Naive B cell (primary cell): Measurements from ENCODE around the gene TTLL11. TPM values are rescaled to one million over a fixed set of nuclear protein-coding genes. Genes with fewer than 3 reads are reported as not detected.

Experiments
- ATAC-seq, 2 donors: fragments of 150-1000 bp; cut with Tn5 transposase; 2 replicates each; pipeline ENCODE4 v1.10.0; 2021; ENCODE audit warnings: low read depth in 2 of 2, mild to moderate bottlenecking in 2 of 2, moderate library complexity in 2 of 2
- DNase-seq: peaks from one replicate; pipeline ENCODE4 v3.0.0; 2022
- H3K27ac Mint-ChIP-seq, 6 donors: one replicate each; pipeline ENCODE4 v1.8.0; 2020 to 2022; ENCODE audit warnings: mild to moderate bottlenecking in 6 of 6, mixed read lengths in 6 of 6, moderate library complexity in 5 of 6, inconsistent platforms in 2 of 6
- H3K27me3 Mint-ChIP-seq, 3 donors: one replicate each; pipeline ENCODE4 v1.8.0; 2021 to 2022; ENCODE audit warnings: mixed read lengths in 3 of 3, mild to moderate bottlenecking in 1 of 3
- H3K36me3 Mint-ChIP-seq, 2 donors: one replicate each; pipeline ENCODE4 v1.8.0; 2020 to 2022; ENCODE audit warnings: mixed read lengths in 2 of 2, inconsistent platforms in 1 of 2, mild to moderate bottlenecking in 1 of 2
- H3K4me1 Mint-ChIP-seq, 3 donors: one replicate each; pipeline ENCODE4 v1.8.0; 2020 to 2022; ENCODE audit warnings: mixed read lengths in 3 of 3, inconsistent platforms in 1 of 3, mild to moderate bottlenecking in 1 of 3, moderate library complexity in 1 of 3
- H3K4me3 Mint-ChIP-seq, 8 donors: one replicate each; pipeline ENCODE4 v1.8.0; 2020 to 2022; ENCODE audit warnings: mild to moderate bottlenecking in 8 of 8, mixed read lengths in 8 of 8, moderate library complexity in 8 of 8, inconsistent platforms in 2 of 8
- H3K9me3 Mint-ChIP-seq, 7 donors: one replicate each; pipeline ENCODE4 v1.8.0; 2020 to 2022; ENCODE audit warnings: mixed read lengths in 7 of 7, mild to moderate bottlenecking in 5 of 7, inconsistent platforms in 2 of 7, moderate library complexity in 1 of 7
- polyA plus RNA-seq, 6 donors: library from polyadenylated mRNA; unstranded; fragments of 300-500 nt; fragmentation: Illumina TruSeq; gene quantifications; one replicate each; pipeline ENCODE4 v1.2.3, GENCODE V29; 2021; ENCODE audit warnings: low read depth in 6 of 6

The TTLL11 gene
- polyA plus RNA-seq, 6 donors from 2014 or later, result 3.3 to 10.9 (median 5.1) TPM

- Mint-ChIP-seq H3K9me3 (no peaks in the 10 kb centered on the region), H3K27ac (peak overlapping the region in 1 of 6 donors; percentile 62)
These were observed 232.9 kb downstream of the TTLL11 start for GRCh38 chr9:121860213-121860612.

GRCh38 chr9:121859646-121860045 lies 233.5 kb downstream of the TTLL11 start:
- Mint-ChIP-seq H3K4me3 (no peak overlapping the region), H3K9me3 (no peaks in the 10 kb centered on the region), H3K4me1 (peaks cover 0 to 6% (median 0%) of the 10 kb centered on the region in 3 donors), H3K27me3 (peaks cover 0 to 6% (median 0%) of the 10 kb centered on the region in 3 donors), H3K27ac (peak overlapping the region in 1 of 6 donors; percentile 62), H3K36me3 (no peaks in the 10 kb centered on the region)
- DNase-seq, result no peak
- no peak for ATAC-seq

More at GRCh38 chr9:121860213-121860612, 232.9 kb downstream of the TTLL11 start:
- peaks cover 0 to 6% (median 0%) of the 10 kb centered on the region in 3 donors for H3K27me3 Mint-ChIP-seq
- DNase-seq (no peak), ATAC-seq (no peak)
- peaks cover 0 to 6% (median 0%) of the 10 kb centered on the region in 3 donors for H3K4me1 Mint-ChIP-seq
- H3K4me3 Mint-ChIP-seq, result peak overlapping the region in 1 of 8 donors; percentile 55
- H3K36me3 Mint-ChIP-seq, result no peaks in the 10 kb centered on the region

- H3K4me3 Mint-ChIP-seq, result no peak overlapping the region
- peaks cover 0 to 6% (median 0%) of the 10 kb centered on the region in 3 donors for H3K27me3 Mint-ChIP-seq
- DNase-seq (no peak), ATAC-seq (no peak)
- peaks cover 0 to 6% (median 0%) of the 10 kb centered on the region in 3 donors for H3K4me1 Mint-ChIP-seq
- H3K9me3 Mint-ChIP-seq, result no peaks in the 10 kb centered on the region
- no peak overlapping the region for H3K27ac Mint-ChIP-seq
- no peaks in the 10 kb centered on the region for H3K36me3 Mint-ChIP-seq
These were observed 234.3 kb downstream of the TTLL11 start for GRCh38 chr9:121858788-121859187.

- Mint-ChIP-seq H3K36me3 (no peaks in the 10 kb centered on the region), H3K4me3 (no peak overlapping the region), H3K27ac (no peak overlapping the region), H3K9me3 (no peaks in the 10 kb centered on the region), H3K27me3 (peaks cover 0 to 6% (median 0%) of the 10 kb centered on the region in 3 donors), H3K4me1 (peaks cover 0 to 6% (median 0%) of the 10 kb centered on the region in 3 donors)
- DNase-seq, result no peak
- no peak for ATAC-seq
These were observed 235.2 kb downstream of the TTLL11 start for GRCh38 chr9:121857928-121858327.

GRCh38 chr9:121855476-121855875 lies 237.6 kb downstream of the TTLL11 start:
- Mint-ChIP-seq H3K4me1 (peaks cover 0 to 6% (median 0%) of the 10 kb centered on the region in 3 donors), H3K4me3 (no peak overlapping the region), H3K27me3 (peaks cover 0 to 11% (median 0%) of the 10 kb centered on the region in 3 donors), H3K9me3 (peaks cover 0 to 2% (median under 1%) of the 10 kb centered on the region in 7 donors), H3K36me3 (no peaks in the 10 kb centered on the region), H3K27ac (no peak overlapping the region)
- ATAC-seq, result no peak
- DNase-seq, result no peak

- no peak overlapping the region for H3K4me3 Mint-ChIP-seq
- H3K27ac Mint-ChIP-seq, result no peak overlapping the region
- DNase-seq (no peak), ATAC-seq (no peak)
- peaks cover 0 to 1% (median 0%) of the 10 kb centered on the region in 3 donors for H3K4me1 Mint-ChIP-seq
- H3K27me3 Mint-ChIP-seq, result peaks cover 0 to 5% (median 0%) of the 10 kb centered on the region in 3 donors
- no peaks in the 10 kb centered on the region for H3K36me3 Mint-ChIP-seq
- H3K9me3 Mint-ChIP-seq, result peaks cover 0 to 19% (median 9%) of the 10 kb centered on the region in 7 donors
These were observed 239.3 kb downstream of the TTLL11 start for GRCh38 chr9:121853617-121854395.

GRCh38 chr9:121852651-121853616 lies 240.2 kb downstream of the TTLL11 start:
- no peak for DNase-seq
- Mint-ChIP-seq H3K36me3 (no peaks in the 10 kb centered on the region), H3K4me1 (no peaks in the 10 kb centered on the region), H3K4me3 (no peak overlapping the region), H3K27me3 (peaks cover 0 to 5% (median 0%) of the 10 kb centered on the region in 3 donors), H3K27ac (peak overlapping the region in 1 of 6 donors; percentile 81), H3K9me3 (peaks cover 0 to 28% (median 15%) of the 10 kb centered on the region in 7 donors)
- no peak for ATAC-seq

GRCh38 chr9:121852241-121852640 lies 240.9 kb downstream of the TTLL11 start:
- no peak overlapping the region for H3K4me3 Mint-ChIP-seq
- no peak for ATAC-seq
- H3K27me3 Mint-ChIP-seq, result peaks cover 0 to 5% (median 0%) of the 10 kb centered on the region in 3 donors
- H3K9me3 Mint-ChIP-seq, result peaks cover 0 to 33% (median 16%) of the 10 kb centered on the region in 7 donors
- no peaks in the 10 kb centered on the region for H3K36me3 Mint-ChIP-seq
- H3K4me1 Mint-ChIP-seq, result no peaks in the 10 kb centered on the region
- DNase-seq, result no peak
- H3K27ac Mint-ChIP-seq, result peak overlapping the region in 1 of 6 donors; percentile 81

GRCh38 chr9:121851641-121852091 lies 241.4 kb downstream of the TTLL11 start:
- Mint-ChIP-seq H3K9me3 (peaks cover 0 to 33% (median 16%) of the 10 kb centered on the region in 7 donors), H3K36me3 (no peaks in the 10 kb centered on the region), H3K4me3 (no peak overlapping the region), H3K4me1 (no peaks in the 10 kb centered on the region), H3K27me3 (peaks cover 0 to 5% (median 0%) of the 10 kb centered on the region in 3 donors), H3K27ac (peak overlapping the region in 1 of 6 donors; percentile 44)
- ATAC-seq, result no peak
- no peak for DNase-seq

- H3K27ac Mint-ChIP-seq, result no peak overlapping the region
- peaks cover 0 to 15% (median 0%) of the 10 kb centered on the region in 3 donors for H3K27me3 Mint-ChIP-seq
- peaks cover 0 to 34% (median 16%) of the 10 kb centered on the region in 7 donors for H3K9me3 Mint-ChIP-seq
- DNase-seq (no peak), ATAC-seq (no peak)
- no peak overlapping the region for H3K4me3 Mint-ChIP-seq
- H3K4me1 Mint-ChIP-seq, result no peaks in the 10 kb centered on the region
- H3K36me3 Mint-ChIP-seq, result peaks cover 0 to 5% of the 10 kb centered on the region in 2 donors
These were observed 242.7 kb downstream of the TTLL11 start for GRCh38 chr9:121850366-121850765.

- Mint-ChIP-seq H3K4me1 (no peaks in the 10 kb centered on the region), H3K27me3 (peaks cover 0 to 22% (median 1%) of the 10 kb centered on the region in 3 donors), H3K9me3 (peaks cover 0 to 42% (median 23%) of the 10 kb centered on the region in 7 donors), H3K4me3 (no peak overlapping the region), H3K36me3 (peaks cover 4 to 13% of the 10 kb centered on the region in 2 donors), H3K27ac (no peak overlapping the region)
- ATAC-seq (no peak), DNase-seq (no peak)
These were observed 243.6 kb downstream of the TTLL11 start for GRCh38 chr9:121849554-121849953.

- no peak for DNase-seq
- no peaks in the 10 kb centered on the region for H3K4me1 Mint-ChIP-seq
- peaks cover 5 to 39% (median 24%) of the 10 kb centered on the region in 7 donors for H3K9me3 Mint-ChIP-seq
- no peak for ATAC-seq
- H3K36me3 Mint-ChIP-seq, result peaks cover 10 to 22% of the 10 kb centered on the region in 2 donors
- peaks cover 3 to 25% (median 10%) of the 10 kb centered on the region in 3 donors for H3K27me3 Mint-ChIP-seq
- no peak overlapping the region for H3K27ac Mint-ChIP-seq
- H3K4me3 Mint-ChIP-seq, result no peak overlapping the region
These were observed 248.5 kb downstream of the TTLL11 start for GRCh38 chr9:121844562-121844961.

- Mint-ChIP-seq H3K27ac (peak overlapping the region in 1 of 6 donors; percentile 25), H3K4me1 (no peaks in the 10 kb centered on the region), H3K4me3 (no peak overlapping the region), H3K9me3 (peaks cover 5 to 34% (median 19%) of the 10 kb centered on the region in 7 donors), H3K27me3 (peaks cover 3 to 25% (median 10%) of the 10 kb centered on the region in 3 donors), H3K36me3 (peaks cover 10 to 22% of the 10 kb centered on the region in 2 donors)
- DNase-seq (no peak), ATAC-seq (no peak)
These were observed 249.0 kb downstream of the TTLL11 start for GRCh38 chr9:121844098-121844497.
